ENCODE results near the gene STOML1. TPM values are rescaled to one million over a fixed set of nuclear protein-coding genes. Genes with fewer than 3 reads are reported as not detected.

STOML1 gene
- total and polyA plus RNA-seq, 2 experiments from 2014 or later: 14.2 to 21.0 TPM

DNA sequence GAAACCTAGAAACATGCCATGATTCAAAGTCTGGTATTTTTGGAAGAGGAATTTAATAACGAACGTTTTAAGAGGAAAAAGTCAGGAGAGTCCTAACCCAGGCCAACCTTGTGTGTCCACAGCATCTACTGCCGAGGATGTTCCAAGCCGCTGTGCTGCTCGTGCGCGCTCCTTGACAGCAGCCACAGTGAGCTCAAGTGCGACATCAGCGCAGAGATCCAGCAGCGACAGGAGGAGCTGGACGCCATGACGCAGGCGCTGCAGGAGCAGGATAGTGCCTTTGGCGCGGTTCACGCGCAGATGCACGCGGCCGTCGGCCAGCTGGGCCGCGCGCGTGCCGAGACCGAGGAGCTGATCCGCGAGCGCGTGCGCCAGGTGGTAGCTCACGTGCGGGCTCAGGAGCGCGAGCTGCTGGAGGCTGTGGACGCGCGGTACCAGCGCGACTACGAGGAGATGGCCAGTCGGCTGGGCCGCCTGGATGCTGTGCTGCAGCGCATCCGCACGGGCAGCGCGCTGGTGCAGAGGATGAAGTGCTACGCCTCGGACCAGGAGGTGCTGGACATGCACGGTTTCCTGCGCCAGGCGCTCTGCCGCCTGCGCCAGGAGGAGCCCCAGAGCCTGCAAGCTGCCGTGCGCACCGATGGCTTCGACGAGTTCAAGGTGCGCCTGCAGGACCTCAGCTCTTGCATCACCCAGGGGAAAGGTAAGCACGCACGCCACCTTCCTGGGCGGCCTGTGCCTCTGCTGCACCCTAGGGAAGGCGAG lies 30.8 kb upstream of the STOML1 start:
- DNase-seq (ENCODE audit: low spot score): no peak
- WGBS (ENCODE audit: low lambda C conversion rate, missing lambda C conversion rate): 97% methylated on average over 65 of the region's 66 CpGs

DNA sequence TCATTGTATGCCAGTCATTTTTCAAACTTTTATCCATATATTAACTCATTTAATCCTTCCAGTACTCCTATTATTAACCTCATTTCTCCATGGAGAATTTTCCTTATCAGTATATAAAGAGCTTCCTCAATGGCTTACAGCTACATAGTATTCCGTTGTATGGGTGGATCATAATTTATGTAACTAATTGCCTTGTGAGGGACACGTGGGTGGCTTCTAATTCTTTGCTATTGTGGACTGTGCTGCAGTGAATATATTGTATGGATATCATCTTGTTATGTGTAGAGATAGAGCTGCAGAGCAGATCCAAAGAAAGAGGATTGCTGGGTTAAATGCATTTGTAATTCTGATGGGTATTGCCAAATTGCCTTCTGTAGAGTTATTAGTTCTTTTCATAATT lies 27.6 kb upstream of the STOML1 start:
- Histone ChIP-seq H3K4me2 (no peak overlapping the region), H3K36me3 (replicated peaks; ENCODE audit: insufficient read depth, low read depth) (no peaks in the 10 kb centered on the region), H3K4me1 (ENCODE audit: insufficient read depth) (no peaks in the 10 kb centered on the region), H3K27ac (no peak overlapping the region), H2AFZ (no peak overlapping the region), H3K9me3 (ENCODE audit: low read depth) (no peaks in the 10 kb centered on the region), H3K79me2 (peaks cover 20% of the 10 kb centered on the region), H4K20me1 (ENCODE audit: insufficient read depth, poor library complexity, severe bottlenecking) (no peaks in the 10 kb centered on the region), H3K9me2 (replicated peaks; ENCODE audit: insufficient read depth) (no peaks in the 10 kb centered on the region), H3K4me3 (no peak overlapping the region), H3K27me3 (no peaks in the 10 kb centered on the region)
- TF ChIP-seq EZH2phosphoT487 (IDR thresholded peaks at IDR 0.05; ENCODE audit: low read depth, severe bottlenecking, unreplicated experiment) (no peak), EZH2 (IDR thresholded peaks at IDR 0.05; ENCODE audit: borderline replicate concordance) (no peak)
- 88% methylated on average over 2 of the region's 2 CpGs for WGBS (ENCODE audit: low lambda C conversion rate, missing lambda C conversion rate)
- no peak for DNase-seq (ENCODE audit: low spot score)

More for the DNA sequence above, 30.8 kb upstream of the STOML1 start:
- H4K20me1 ChIP-seq (ENCODE audit: insufficient read depth, poor library complexity, severe bottlenecking): no peaks in the 10 kb centered on the region
- peaks cover 10% of the 10 kb centered on the region for H3K79me2 ChIP-seq
- no peak overlapping the region for H2AFZ ChIP-seq
- H3K4me3 ChIP-seq: no peak overlapping the region
- no peaks in the 10 kb centered on the region for H3K36me3 ChIP-seq (replicated peaks; ENCODE audit: insufficient read depth, low read depth)
- H3K4me2 ChIP-seq: no peak overlapping the region
- no peaks in the 10 kb centered on the region for H3K9me3 ChIP-seq (ENCODE audit: low read depth)
- H3K9me2 ChIP-seq (replicated peaks; ENCODE audit: insufficient read depth): no peaks in the 10 kb centered on the region
- TF ChIP-seq EZH2 (IDR thresholded peaks at IDR 0.05; ENCODE audit: borderline replicate concordance) (no peak), EZH2phosphoT487 (IDR thresholded peaks at IDR 0.05; ENCODE audit: low read depth, severe bottlenecking, unreplicated experiment) (no peak)
- TF ChIP-seq, protein P1, sequence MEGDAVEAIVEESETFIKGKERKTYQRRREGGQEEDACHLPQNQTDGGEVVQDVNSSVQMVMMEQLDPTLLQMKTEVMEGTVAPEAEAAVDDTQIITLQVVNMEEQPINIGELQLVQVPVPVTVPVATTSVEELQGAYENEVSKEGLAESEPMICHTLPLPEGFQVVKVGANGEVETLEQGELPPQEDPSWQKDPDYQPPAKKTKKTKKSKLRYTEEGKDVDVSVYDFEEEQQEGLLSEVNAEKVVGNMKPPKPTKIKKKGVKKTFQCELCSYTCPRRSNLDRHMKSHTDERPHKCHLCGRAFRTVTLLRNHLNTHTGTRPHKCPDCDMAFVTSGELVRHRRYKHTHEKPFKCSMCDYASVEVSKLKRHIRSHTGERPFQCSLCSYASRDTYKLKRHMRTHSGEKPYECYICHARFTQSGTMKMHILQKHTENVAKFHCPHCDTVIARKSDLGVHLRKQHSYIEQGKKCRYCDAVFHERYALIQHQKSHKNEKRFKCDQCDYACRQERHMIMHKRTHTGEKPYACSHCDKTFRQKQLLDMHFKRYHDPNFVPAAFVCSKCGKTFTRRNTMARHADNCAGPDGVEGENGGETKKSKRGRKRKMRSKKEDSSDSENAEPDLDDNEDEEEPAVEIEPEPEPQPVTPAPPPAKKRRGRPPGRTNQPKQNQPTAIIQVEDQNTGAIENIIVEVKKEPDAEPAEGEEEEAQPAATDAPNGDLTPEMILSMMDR (IDR thresholded peaks at IDR 0.05; ENCODE audit: poor library complexity): no peak
- no peak overlapping the region for H3K27ac ChIP-seq
- H3K4me1 ChIP-seq (ENCODE audit: insufficient read depth): no peaks in the 10 kb centered on the region
- H3K27me3 ChIP-seq: no peaks in the 10 kb centered on the region

DNA sequence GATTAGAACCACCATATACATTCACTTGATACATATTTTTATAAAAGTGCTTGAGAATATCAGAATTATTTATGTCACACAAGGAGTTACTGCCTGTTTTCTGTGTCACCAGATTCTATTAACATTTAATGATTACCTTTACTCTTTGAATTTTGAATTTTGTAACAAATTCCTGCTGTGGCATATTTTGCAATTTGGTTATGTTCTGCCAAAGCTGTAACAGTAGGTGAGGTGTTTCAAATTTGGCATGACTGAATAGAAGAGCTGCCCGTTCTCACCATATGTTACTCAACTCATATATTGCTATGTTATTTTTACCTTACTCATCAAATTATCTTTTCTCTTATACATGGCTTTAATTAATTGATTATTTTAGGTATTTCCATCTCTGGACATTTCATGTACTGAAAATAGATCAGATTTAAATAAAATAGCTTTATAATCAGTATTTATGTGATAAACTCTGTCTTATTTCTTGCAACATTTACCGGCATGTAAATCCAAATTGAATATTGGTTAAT lies 21.3 kb upstream of the STOML1 start:
- H3K9me2 ChIP-seq (replicated peaks; ENCODE audit: insufficient read depth): no peaks in the 10 kb centered on the region
- H3K79me2 ChIP-seq: peaks cover 48% of the 10 kb centered on the region
- no peak overlapping the region for H3K4me2 ChIP-seq
- H3K9me3 ChIP-seq (ENCODE audit: low read depth): no peaks in the 10 kb centered on the region
- TF ChIP-seq EZH2 (IDR thresholded peaks at IDR 0.05; ENCODE audit: borderline replicate concordance): no peak
- H3K4me3 ChIP-seq: no peak overlapping the region
- no peak overlapping the region for H3K27ac ChIP-seq
- 98% methylated on average over 2 of the region's 2 CpGs for WGBS (ENCODE audit: low lambda C conversion rate, missing lambda C conversion rate)
- no peaks in the 10 kb centered on the region for H3K36me3 ChIP-seq (replicated peaks; ENCODE audit: insufficient read depth, low read depth)
- no peaks in the 10 kb centered on the region for H3K27me3 ChIP-seq
- H3K4me1 ChIP-seq (ENCODE audit: insufficient read depth): peaks cover 13% of the 10 kb centered on the region
- no peak for DNase-seq (ENCODE audit: low spot score)
- no peak overlapping the region for H2AFZ ChIP-seq
- H4K20me1 ChIP-seq (ENCODE audit: insufficient read depth, poor library complexity, severe bottlenecking): no peaks in the 10 kb centered on the region

DNA sequence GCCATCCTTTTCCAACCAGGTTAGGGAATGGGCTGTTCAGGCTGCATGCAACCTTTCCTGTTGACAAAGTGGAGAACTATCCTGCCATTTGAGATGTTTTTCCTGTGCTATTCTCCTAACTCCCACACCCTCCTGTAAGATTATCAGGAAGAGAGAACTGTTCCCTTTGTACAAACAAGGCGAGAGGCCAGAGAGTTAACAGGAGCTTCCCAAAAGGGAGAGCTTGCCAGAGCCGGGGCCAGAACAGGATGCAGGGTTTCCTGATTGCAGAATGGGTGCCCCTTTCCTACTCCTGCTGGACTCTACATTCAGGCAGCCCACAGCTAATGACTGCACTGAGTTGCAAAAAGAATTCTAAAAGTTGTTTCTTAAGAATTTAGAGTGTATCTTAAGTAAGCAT lies 19.5 kb upstream of the STOML1 start:
- H3K9me3 ChIP-seq (ENCODE audit: low read depth): no peaks in the 10 kb centered on the region
- peaks cover 13% of the 10 kb centered on the region for H3K4me1 ChIP-seq (ENCODE audit: insufficient read depth)
- H3K4me3 ChIP-seq: no peak overlapping the region
- peak overlapping the region; percentile 61 for H3K4me2 ChIP-seq
- no peaks in the 10 kb centered on the region for H3K36me3 ChIP-seq (replicated peaks; ENCODE audit: insufficient read depth, low read depth)
- H3K79me2 ChIP-seq: peaks cover 51% of the 10 kb centered on the region
- no peaks in the 10 kb centered on the region for H3K27me3 ChIP-seq
- H2AFZ ChIP-seq: no peak overlapping the region
- no peaks in the 10 kb centered on the region for H3K9me2 ChIP-seq (replicated peaks; ENCODE audit: insufficient read depth)
- 22% methylated on average over 2 of the region's 2 CpGs for WGBS (ENCODE audit: low lambda C conversion rate, missing lambda C conversion rate)
- no peak for DNase-seq (ENCODE audit: low spot score)
- no peaks in the 10 kb centered on the region for H4K20me1 ChIP-seq (ENCODE audit: insufficient read depth, poor library complexity, severe bottlenecking)
- H3K27ac ChIP-seq: peak overlapping the region; percentile 80
- TF ChIP-seq, protein P1 (IDR thresholded peaks at IDR 0.05; ENCODE audit: poor library complexity): no peak
- TF ChIP-seq EZH2phosphoT487 (IDR thresholded peaks at IDR 0.05; ENCODE audit: low read depth, severe bottlenecking, unreplicated experiment) (no peak), EZH2 (IDR thresholded peaks at IDR 0.05; ENCODE audit: borderline replicate concordance) (no peak)
